CD8-positive, alpha-beta memory T cell (primary cell): Measurements from ENCODE around the gene MACROD1. TPM values are rescaled to one million over a fixed set of nuclear protein-coding genes. Genes with fewer than 3 reads are reported as not detected.
A peak's percentile ranks its signal among the peaks of the same experiment; 100 is the strongest.

Experiments
- CTCF ChIA-PET: fragments of 350-600 bp; sonication (Branson Sonifier 250); formaldehyde crosslinking; loops from one replicate; lab custom pipeline; 2021; ENCODE audit warnings: antibody characterized with exemption; lab: Charles Lee
- POLR2A ChIA-PET: fragments of 350-600 bp; sonication (Branson Sonifier 250); formaldehyde crosslinking; loops from one replicate; lab custom pipeline; 2021; ENCODE audit warnings: antibody characterized with exemption; lab: Charles Lee
- DNase-seq, 5 donors: peaks; one replicate each; pipeline versions ENCODE4 v3.0.0 to v3.0.0-alpha.2; 2020 to 2022; ENCODE audit warnings: mixed read lengths in 1 of 5
- H3K27ac ChIP-seq: one replicate; pipeline ENCODE4 v1.7.0; 2013; ENCODE audit warnings: low read depth, mild to moderate bottlenecking, low read length, moderate library complexity
- H3K27me3 ChIP-seq: 2 replicates; pipeline ENCODE4 v1.7.0; 2013; ENCODE audit warnings: low read length, mild to moderate bottlenecking; ENCODE audit not compliant: insufficient read depth, poor library complexity, severe bottlenecking
- H3K36me3 ChIP-seq: 2 replicates; pipeline ENCODE4 v1.7.0; 2013; ENCODE audit warnings: mild to moderate bottlenecking, low read length, moderate library complexity; ENCODE audit not compliant: insufficient read depth
- H3K4me1 ChIP-seq: 2 replicates; pipeline ENCODE4 v1.7.0; 2013; ENCODE audit warnings: mild to moderate bottlenecking, low read length, moderate library complexity; ENCODE audit not compliant: insufficient read depth
- H3K4me3 ChIP-seq: 2 replicates; pipeline ENCODE4 v1.7.0; 2013; ENCODE audit warnings: mild to moderate bottlenecking, low read length
- H3K9me3 ChIP-seq: 2 replicates; pipeline ENCODE4 v1.7.0; 2013; ENCODE audit warnings: mild to moderate bottlenecking, low read length
- H3K27ac Mint-ChIP-seq, 8 donors: one replicate each; pipeline ENCODE4 v1.8.0; 2020 to 2021; ENCODE audit warnings: mixed read lengths in 8 of 8, mild to moderate bottlenecking in 6 of 8, inconsistent platforms in 3 of 8, moderate library complexity in 3 of 8
- H3K27me3 Mint-ChIP-seq, 2 donors: one replicate each; pipeline ENCODE4 v1.8.0; 2020 to 2021; ENCODE audit warnings: mixed read lengths in 2 of 2, mild to moderate bottlenecking in 1 of 2, moderate library complexity in 1 of 2
- H3K36me3 Mint-ChIP-seq, 3 donors: one replicate each; pipeline ENCODE4 v1.8.0; 2020 to 2021; ENCODE audit warnings: mixed read lengths in 3 of 3, inconsistent platforms in 1 of 3, mild to moderate bottlenecking in 1 of 3
- H3K4me1 Mint-ChIP-seq, 3 donors: one replicate each; pipeline ENCODE4 v1.8.0; 2020 to 2021; ENCODE audit warnings: mixed read lengths in 3 of 3, inconsistent platforms in 1 of 3, mild to moderate bottlenecking in 1 of 3
- H3K4me3 Mint-ChIP-seq, 7 donors: one replicate each; pipeline ENCODE4 v1.8.0; 2020 to 2021; ENCODE audit warnings: mixed read lengths in 7 of 7, mild to moderate bottlenecking in 6 of 7, moderate library complexity in 4 of 7, inconsistent platforms in 2 of 7
- H3K9me3 Mint-ChIP-seq, 5 donors: one replicate each; pipeline ENCODE4 v1.8.0; 2020 to 2022; ENCODE audit warnings: mixed read lengths in 5 of 5, mild to moderate bottlenecking in 3 of 5, moderate library complexity in 2 of 5, inconsistent platforms in 1 of 5
- polyA plus RNA-seq: library from polyadenylated mRNA; unstranded; fragments of 300-500 nt; fragmentation: Illumina TruSeq; gene quantifications from one replicate; pipeline ENCODE4 v1.2.3, GENCODE V29; 2021
- total RNA-seq, 2 experiments: library from RNA; stranded (reverse); gene quantifications; one replicate each; pipeline ENCODE4 v1.2.3, GENCODE V29; 2021

Gene MACROD1
- total and polyA plus RNA-seq, 3 experiments from 2014 or later: 9.2 to 25.5 (median 19.6) TPM

DNA sequence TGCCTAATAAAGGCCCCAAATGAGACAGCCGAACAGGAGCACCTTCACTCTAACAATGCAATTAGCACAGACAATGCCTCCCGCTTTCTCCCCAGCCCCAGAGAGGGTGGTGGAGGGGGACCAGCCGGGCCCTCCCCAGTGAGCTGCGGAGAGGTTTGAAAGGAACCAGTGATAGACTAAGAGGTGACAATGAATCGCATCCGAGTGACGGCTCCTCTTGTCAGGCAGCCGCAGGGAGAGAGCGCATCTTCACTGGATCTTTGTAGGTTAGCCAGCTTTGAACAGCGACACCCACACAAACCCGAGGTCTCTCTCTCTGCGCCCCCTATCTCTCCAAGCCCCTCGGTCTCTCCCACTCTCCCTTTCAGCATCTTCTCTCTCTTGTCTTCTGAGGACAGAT lies 102.1 kb downstream of the MACROD1 start:
- no peak overlapping the region for H3K4me3 ChIP-seq
- Mint-ChIP-seq H3K36me3 (peaks cover 0 to 5% (median 0%) of the 10 kb centered on the region in 3 donors), H3K27ac (no peak overlapping the region), H3K9me3 (peaks cover 0 to 3% (median 0%) of the 10 kb centered on the region in 5 donors), H3K27me3 (peaks cover 17 to 27% of the 10 kb centered on the region in 2 donors), H3K4me3 (no peak overlapping the region), H3K4me1 (peaks cover 7 to 20% (median 11%) of the 10 kb centered on the region in 3 donors)
- H3K27me3 ChIP-seq: peaks cover 6% of the 10 kb centered on the region
- ChIA-PET CTCF (no interaction called here), POLR2A (no interaction called here)
- H3K4me1 ChIP-seq: peaks cover 10% of the 10 kb centered on the region
- H3K36me3 ChIP-seq: no peaks in the 10 kb centered on the region
- H3K27ac ChIP-seq: no peak overlapping the region
- H3K9me3 ChIP-seq: no peaks in the 10 kb centered on the region
- no peak for DNase-seq

- no peaks in the 10 kb centered on the region for H3K9me3 ChIP-seq
- H3K27ac Mint-ChIP-seq: peak overlapping the region in 1 of 8 donors; percentile 37
- ChIA-PET CTCF (no interaction called here), POLR2A (no interaction called here)
- peak overlapping the region in 3 of 7 donors; percentile 6 to 66 (median 63) for H3K4me3 Mint-ChIP-seq
- H3K27me3 Mint-ChIP-seq: peaks cover 17 to 27% of the 10 kb centered on the region in 2 donors
- no peak overlapping the region for H3K27ac ChIP-seq
- no peak for DNase-seq
- no peak overlapping the region for H3K4me3 ChIP-seq
- H3K27me3 ChIP-seq: peaks cover 6% of the 10 kb centered on the region
- peaks cover 10% of the 10 kb centered on the region for H3K4me1 ChIP-seq
- peaks cover 7 to 20% (median 11%) of the 10 kb centered on the region in 3 donors for H3K4me1 Mint-ChIP-seq
- peaks cover 0 to 5% (median 0%) of the 10 kb centered on the region in 3 donors for H3K36me3 Mint-ChIP-seq
- H3K9me3 Mint-ChIP-seq: peaks cover 0 to 3% (median 0%) of the 10 kb centered on the region in 5 donors
- no peaks in the 10 kb centered on the region for H3K36me3 ChIP-seq
Observed at GRCh38 chr11:64062185-64063039, 103.5 kb downstream of the MACROD1 start.

- Histone ChIP-seq H3K27me3 (peaks cover 6% of the 10 kb centered on the region), H3K36me3 (no peaks in the 10 kb centered on the region)
- POLR2A ChIA-PET: no interaction called here
Observed at GRCh38 chr11:64060861-64061444, 105.0 kb downstream of the MACROD1 start.

GRCh38 chr11:64060263-64060860 lies 105.6 kb downstream of the MACROD1 start:
- peaks cover 0 to 5% (median 0%) of the 10 kb centered on the region in 3 donors for H3K36me3 Mint-ChIP-seq
- H3K9me3 Mint-ChIP-seq: peaks cover 0 to 3% (median 0%) of the 10 kb centered on the region in 5 donors
- peaks cover 7 to 15% (median 11%) of the 10 kb centered on the region in 3 donors for H3K4me1 Mint-ChIP-seq
- peaks cover 17 to 22% of the 10 kb centered on the region in 2 donors for H3K27me3 Mint-ChIP-seq
- no peak for DNase-seq
- H3K4me3 ChIP-seq: peak overlapping the region; percentile 58
- peaks cover 6% of the 10 kb centered on the region for H3K27me3 ChIP-seq
- no peaks in the 10 kb centered on the region for H3K36me3 ChIP-seq
- peaks cover 10% of the 10 kb centered on the region for H3K4me1 ChIP-seq
- ChIA-PET POLR2A (no interaction called here), CTCF (no interaction called here)
- no peak overlapping the region for H3K27ac ChIP-seq
- H3K27ac Mint-ChIP-seq: no peak overlapping the region
- peak overlapping the region; percentile 45 to 66 (median 61) for H3K4me3 Mint-ChIP-seq
- H3K9me3 ChIP-seq: no peaks in the 10 kb centered on the region

More at GRCh38 chr11:64060861-64061444, 105.0 kb downstream of the MACROD1 start:
- Mint-ChIP-seq H3K27ac (peak overlapping the region in 1 of 8 donors; percentile 85), H3K4me3 (peak overlapping the region; percentile 45 to 89 (median 82)), H3K9me3 (peaks cover 0 to 3% (median 0%) of the 10 kb centered on the region in 5 donors), H3K27me3 (peaks cover 17 to 22% of the 10 kb centered on the region in 2 donors), H3K4me1 (peaks cover 7 to 15% (median 11%) of the 10 kb centered on the region in 3 donors), H3K36me3 (peaks cover 0 to 5% (median 0%) of the 10 kb centered on the region in 3 donors)
- peak; percentile 32 to 60 (median 48) for DNase-seq
- peak overlapping the region; percentile 58 for H3K4me3 ChIP-seq
- H3K4me1 ChIP-seq: peaks cover 10% of the 10 kb centered on the region
- no peak overlapping the region for H3K27ac ChIP-seq
- no peaks in the 10 kb centered on the region for H3K9me3 ChIP-seq
- CTCF ChIA-PET: no interaction called here

DNA sequence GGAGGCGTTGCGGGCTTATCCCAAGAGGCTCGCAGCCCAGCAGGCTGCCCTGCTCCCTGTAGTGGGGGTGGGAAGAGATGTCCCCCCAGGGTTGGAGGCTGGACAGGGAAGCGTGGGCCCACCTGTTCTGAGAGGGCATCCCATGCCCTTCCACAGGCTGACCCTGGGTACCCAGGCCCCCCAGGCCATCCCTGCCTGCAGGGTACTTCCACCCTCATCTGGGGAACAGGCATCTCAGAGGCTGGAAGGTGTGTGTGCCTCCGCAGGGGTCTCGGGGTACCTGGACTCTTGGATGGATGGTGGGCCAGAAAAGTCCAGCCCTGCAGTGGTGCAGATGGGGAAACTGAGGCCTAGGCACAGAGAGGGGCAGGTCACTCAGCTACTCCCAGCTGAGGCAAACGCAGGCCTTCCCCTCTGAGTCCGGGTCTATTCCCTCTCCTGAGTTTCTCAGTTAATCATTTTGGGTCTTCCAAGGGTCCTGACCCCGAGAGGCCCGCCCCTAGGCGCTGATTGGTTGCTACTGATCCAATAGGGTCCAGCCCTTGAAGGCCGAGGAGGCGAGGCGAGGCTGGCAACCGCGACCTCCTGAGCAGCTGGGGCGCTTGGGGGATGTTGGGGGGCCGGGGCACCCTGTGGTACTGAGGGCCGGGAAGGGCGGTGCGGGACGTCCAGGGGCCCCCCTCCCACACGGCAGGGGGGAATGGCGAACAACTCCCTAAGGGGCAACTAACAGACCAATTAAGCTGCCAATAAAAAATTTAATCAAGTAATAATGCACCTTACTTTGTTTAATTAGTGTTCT lies 106.4 kb downstream of the MACROD1 start:
- POLR2A ChIA-PET: no interaction called here
- H3K4me1 Mint-ChIP-seq: peaks cover 7 to 15% (median 11%) of the 10 kb centered on the region in 3 donors

GRCh38 chr11:64058494-64058893 lies 107.4 kb downstream of the MACROD1 start:
- H3K4me1 Mint-ChIP-seq: peaks cover 7 to 15% (median 11%) of the 10 kb centered on the region in 3 donors
- Histone ChIP-seq H3K27me3 (peaks cover 6% of the 10 kb centered on the region), H3K9me3 (no peaks in the 10 kb centered on the region), H3K27ac (no peak overlapping the region), H3K4me3 (no peak overlapping the region), H3K4me1 (peaks cover 10% of the 10 kb centered on the region), H3K36me3 (no peaks in the 10 kb centered on the region)
- H3K27me3 Mint-ChIP-seq: peaks cover 17 to 19% of the 10 kb centered on the region in 2 donors
- CTCF ChIA-PET: no interaction called here
- H3K4me3 Mint-ChIP-seq: no peak overlapping the region
- no peak overlapping the region for H3K27ac Mint-ChIP-seq
- DNase-seq: no peak
- POLR2A ChIA-PET: no interaction called here
- peaks cover 0 to 3% (median 0%) of the 10 kb centered on the region in 5 donors for H3K9me3 Mint-ChIP-seq
- H3K36me3 Mint-ChIP-seq: peaks cover 0 to 5% (median 0%) of the 10 kb centered on the region in 3 donors

More for the DNA sequence above, 106.4 kb downstream of the MACROD1 start:
- H3K36me3 ChIP-seq: no peaks in the 10 kb centered on the region
- peaks cover 6% of the 10 kb centered on the region for H3K27me3 ChIP-seq
- H3K4me1 ChIP-seq: peaks cover 10% of the 10 kb centered on the region
- no peak overlapping the region for H3K27ac ChIP-seq
- DNase-seq: no peak
- no peaks in the 10 kb centered on the region for H3K9me3 ChIP-seq
- Mint-ChIP-seq H3K27me3 (peaks cover 17 to 19% of the 10 kb centered on the region in 2 donors), H3K27ac (no peak overlapping the region), H3K9me3 (peaks cover 0 to 3% (median 0%) of the 10 kb centered on the region in 5 donors), H3K4me3 (peak overlapping the region in 1 of 7 donors; percentile 9), H3K36me3 (peaks cover 0 to 5% (median 0%) of the 10 kb centered on the region in 3 donors)
- H3K4me3 ChIP-seq: no peak overlapping the region
- CTCF ChIA-PET: no interaction called here

DNA sequence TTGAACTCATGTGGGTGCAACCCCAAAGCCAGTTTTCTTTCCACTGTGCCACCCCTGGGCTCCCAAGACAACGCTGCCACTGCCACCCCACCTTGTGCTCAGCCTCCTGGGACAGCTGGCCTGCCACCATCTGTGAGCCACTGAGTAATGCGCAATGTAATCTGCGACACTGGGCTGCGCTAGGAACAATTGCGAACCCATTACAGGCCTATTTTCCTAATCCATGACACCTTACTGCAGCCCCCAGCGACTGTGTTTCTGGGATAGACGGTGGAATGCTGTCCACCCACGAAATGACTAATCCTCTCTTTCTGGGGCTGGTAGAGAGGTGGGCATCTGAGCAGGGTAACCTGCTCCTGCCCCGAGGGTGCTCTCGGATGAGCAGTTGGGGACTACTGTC lies 108.0 kb downstream of the MACROD1 start:
- peaks cover 14% of the 10 kb centered on the region in 2 donors for H3K27me3 Mint-ChIP-seq
- no peak for DNase-seq
- H3K36me3 Mint-ChIP-seq: peaks cover 0 to 2% (median 0%) of the 10 kb centered on the region in 3 donors
- H3K4me3 ChIP-seq: no peak overlapping the region
- peak overlapping the region in 1 of 8 donors; percentile 22 for H3K27ac Mint-ChIP-seq
- peaks cover 6% of the 10 kb centered on the region for H3K27me3 ChIP-seq
- H3K4me1 Mint-ChIP-seq: peaks cover 7 to 15% (median 11%) of the 10 kb centered on the region in 3 donors
- ChIA-PET CTCF (no interaction called here), POLR2A (no interaction called here)
- H3K4me1 ChIP-seq: peaks cover 10% of the 10 kb centered on the region
- no peaks in the 10 kb centered on the region for H3K9me3 ChIP-seq
- no peaks in the 10 kb centered on the region for H3K36me3 ChIP-seq
- H3K27ac ChIP-seq: no peak overlapping the region
- peaks cover 0 to under 1% (median 0%) of the 10 kb centered on the region in 5 donors for H3K9me3 Mint-ChIP-seq
- H3K4me3 Mint-ChIP-seq: no peak overlapping the region
